ENCODE data around the gene MKRN2.
"Not testable (repeated sequence)": the region's sequence is repeated elsewhere in the genome, so short reads cannot be mapped to it uniquely, and the experiment has no call there.

MKRN2 gene

GRCh38 chr3:12591456-12591855, 34.6 kb downstream of the MKRN2 start:
- no peak for DNase-seq

DNA sequence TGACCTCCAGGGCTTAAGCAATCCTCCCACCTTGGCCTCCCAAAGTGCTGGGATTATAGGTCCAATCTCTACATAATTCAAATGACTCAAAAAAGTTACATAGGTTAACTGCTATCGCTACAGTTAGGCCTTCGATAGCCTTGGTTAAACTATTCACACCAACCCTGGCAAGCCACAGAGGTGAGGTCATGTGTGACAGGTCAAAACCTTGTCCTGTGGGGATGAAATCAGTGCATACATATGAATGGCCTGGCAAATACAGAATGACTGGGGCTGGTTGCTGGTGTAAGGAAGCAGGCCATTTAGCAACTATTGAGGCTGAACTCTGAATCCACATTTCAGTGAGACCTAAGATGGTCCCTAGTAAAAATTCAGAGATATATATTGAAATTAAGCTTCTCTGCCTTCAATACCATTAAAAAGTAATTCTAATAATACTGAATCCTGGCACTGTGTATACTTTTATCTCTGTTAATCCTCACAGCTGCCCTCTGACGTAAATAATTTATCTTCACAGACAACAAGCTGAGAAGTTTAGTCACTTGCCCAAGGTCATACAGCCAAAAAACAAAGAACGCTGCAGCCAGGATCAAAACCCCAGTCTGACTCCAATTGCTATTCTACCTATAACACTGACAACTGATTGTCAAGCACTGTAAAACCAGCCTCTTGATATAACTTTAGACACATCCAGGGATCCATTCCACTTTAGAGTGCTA, 35.3 kb downstream of the MKRN2 start:
- no peak for DNase-seq

GRCh38 chr3:12593473-12593872, 36.6 kb downstream of the MKRN2 start:
- DNase-seq: no peak

DNA sequence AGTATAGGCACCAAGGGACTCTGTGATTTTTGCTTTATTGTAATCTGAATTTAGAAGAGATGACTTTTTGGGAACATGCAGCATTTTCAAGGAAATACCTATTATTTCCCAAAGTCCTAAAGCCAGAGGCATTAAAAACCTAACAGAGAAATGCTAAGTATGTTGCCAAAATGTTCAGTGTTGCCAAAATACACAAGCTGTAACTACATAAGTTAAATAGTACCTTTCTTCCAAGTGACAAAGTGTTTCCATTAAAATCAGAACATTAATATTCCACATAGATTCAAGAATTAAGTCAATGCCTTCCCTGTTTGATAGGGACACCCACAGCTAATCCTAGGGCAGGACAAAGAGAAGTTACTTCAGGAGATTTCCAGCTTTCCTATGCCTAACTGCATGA, 42.0 kb downstream of the MKRN2 start:
- no peak for DNase-seq

- DNase-seq: no peak
Observed at GRCh38 chr3:12601072-12601471, 44.2 kb downstream of the MKRN2 start.

- no peak for DNase-seq
Observed at GRCh38 chr3:12603969-12604368, 47.1 kb downstream of the MKRN2 start.

DNA sequence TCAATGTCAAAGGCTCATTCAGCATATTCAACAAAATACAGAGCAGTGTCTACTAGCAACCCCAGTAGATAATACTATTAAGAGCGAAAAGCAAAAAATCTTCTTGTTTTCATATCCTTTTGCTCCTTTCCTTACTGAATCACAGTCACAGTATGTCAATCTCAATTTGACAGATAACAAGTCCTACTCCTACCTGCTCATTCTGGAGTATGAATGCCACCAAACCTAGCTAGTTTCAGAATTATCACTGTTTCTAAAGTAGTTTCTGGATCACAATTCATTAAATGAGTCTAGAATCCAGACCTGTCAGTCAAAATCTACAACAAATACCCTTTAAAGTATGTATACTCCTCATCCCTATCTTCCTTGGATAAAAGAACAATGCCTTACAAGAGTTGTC, 51.5 kb downstream of the MKRN2 start:
- DNase-seq: no peak

GRCh38 chr3:12611117-12611516, 54.2 kb downstream of the MKRN2 start:
- DNase-seq: no peak

DNA sequence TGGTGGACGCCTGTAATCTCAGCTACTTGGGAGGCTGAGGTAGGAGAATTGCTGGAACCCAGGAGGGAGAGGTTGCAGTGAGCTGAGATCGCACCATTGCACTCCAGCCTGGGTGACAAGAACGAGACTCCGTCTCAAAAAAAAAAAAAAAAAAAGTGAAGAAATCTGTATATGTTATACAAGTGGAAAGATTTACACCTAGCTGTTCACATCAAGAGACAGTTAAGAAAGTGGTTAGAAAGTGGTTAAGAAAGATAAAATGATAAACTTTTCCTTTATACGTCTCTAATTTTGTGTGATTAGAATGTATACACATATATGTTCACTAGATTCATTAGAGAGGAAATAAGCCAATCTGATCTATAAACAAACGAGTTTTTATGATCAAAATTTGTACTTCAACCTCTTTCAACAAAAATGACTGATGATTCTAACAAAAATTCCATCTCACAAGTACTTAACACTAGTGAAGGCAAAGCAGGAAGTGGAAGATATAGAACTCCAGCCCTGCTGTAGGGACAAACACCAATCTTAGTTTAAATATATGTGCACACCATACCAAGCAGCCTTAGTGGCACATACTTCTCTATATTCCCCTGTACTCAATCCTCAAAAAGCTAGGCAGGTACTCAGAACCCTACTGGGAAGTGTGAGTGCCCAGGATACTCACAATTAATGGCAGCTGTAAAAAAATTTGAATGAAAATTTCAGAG, 55.8 kb downstream of the MKRN2 start:
- no peak for DNase-seq

GRCh38 chr3:12613250-12613649, 56.4 kb downstream of the MKRN2 start:
- DNase-seq: no peak

- DNase-seq: no peak
Observed at GRCh38 chr3:12615266-12615665, 58.4 kb downstream of the MKRN2 start.

GRCh38 chr3:12618426-12618825, 61.5 kb downstream of the MKRN2 start:
- no peak for DNase-seq

DNA sequence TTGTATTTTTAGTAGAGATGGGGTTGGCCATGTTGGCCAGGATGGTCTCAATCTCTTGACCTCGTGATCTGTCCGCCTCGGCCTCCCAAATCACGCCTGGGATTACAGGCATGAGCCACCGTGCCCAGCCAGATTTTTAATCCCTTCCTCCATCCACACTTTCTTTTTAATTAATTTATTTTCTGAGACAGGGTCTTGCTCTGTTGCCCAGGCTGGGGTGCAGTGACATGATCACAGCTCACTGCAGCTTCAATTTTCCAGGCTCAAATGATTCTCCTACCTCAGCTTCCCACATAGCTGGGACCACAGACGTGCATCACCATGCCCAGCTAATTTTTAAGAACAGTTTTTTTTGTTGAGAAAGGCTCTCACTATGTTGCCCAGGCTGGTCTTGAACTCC, 63.4 kb downstream of the MKRN2 start:
- no peak for DNase-seq

- no peak for DNase-seq
Observed at GRCh38 chr3:12620729-12621128, 63.8 kb downstream of the MKRN2 start.

- no peak for DNase-seq
Observed at GRCh38 chr3:12622335-12622734, 65.4 kb downstream of the MKRN2 start.

DNA sequence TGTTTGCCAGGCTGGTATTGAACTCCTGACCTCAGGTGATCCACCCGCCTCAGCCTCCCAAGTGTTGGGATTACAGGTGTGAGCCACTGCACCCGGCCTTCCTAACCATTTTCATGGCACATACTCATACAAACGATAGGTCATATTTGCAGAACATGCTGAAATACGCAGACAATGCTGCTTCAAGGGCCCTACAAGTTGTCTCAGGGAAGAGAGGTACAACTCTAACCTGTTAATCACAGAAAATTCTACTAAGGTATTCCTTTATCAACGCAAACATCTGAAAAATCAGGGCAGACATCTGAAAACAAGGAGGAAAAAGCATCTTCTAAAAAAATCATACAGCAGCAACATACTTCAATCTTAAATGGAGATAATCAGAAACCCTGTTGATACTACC, 67.2 kb downstream of the MKRN2 start:
- no peak for DNase-seq

GRCh38 chr3:12624964-12625363, 68.1 kb downstream of the MKRN2 start:
- not testable (repeated sequence) for DNase-seq

DNA sequence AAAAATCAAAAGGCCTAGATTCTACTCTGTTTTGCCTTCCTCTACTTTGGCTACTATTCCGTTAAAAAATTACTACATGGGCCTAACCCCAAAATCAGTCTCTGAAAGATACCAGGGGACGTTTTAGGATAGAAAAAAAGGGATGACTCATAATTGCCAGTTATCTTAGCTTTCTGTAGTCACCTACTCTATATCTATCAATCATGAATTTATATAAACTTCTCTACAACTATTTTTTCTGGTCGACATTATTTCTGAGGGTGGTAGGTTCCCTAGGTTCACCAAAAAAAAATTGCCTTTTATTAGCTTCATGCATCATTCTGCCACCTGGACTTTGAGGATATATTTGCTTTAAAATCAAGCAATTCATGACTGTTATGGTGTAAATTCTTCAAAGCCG, 70.5 kb downstream of the MKRN2 start:
- DNase-seq: no peak

GRCh38 chr3:12628813-12629212, 71.9 kb downstream of the MKRN2 start:
- DNase-seq: no peak

DNA sequence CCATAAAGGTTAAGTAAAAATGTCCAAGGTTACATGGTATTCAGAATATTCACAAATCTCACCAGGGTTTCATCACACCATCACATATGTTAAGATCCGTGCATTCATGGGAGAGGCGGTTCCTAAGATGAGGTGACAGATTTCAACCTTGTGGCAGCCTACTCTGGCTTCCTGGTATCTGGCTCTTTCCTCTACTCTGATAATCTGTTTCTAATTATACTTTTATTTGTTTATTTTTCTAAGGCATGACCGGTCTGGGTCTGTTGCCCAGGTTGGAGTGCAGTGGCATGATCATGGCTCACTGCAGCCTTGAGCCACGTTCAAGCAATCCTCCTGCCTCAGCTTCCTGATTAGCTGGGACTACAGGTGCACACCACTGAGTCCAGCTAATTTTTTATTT, 72.7 kb downstream of the MKRN2 start:
- DNase-seq: no peak

- DNase-seq: no peak
Observed at GRCh38 chr3:12630292-12630691, 73.4 kb downstream of the MKRN2 start.

DNA sequence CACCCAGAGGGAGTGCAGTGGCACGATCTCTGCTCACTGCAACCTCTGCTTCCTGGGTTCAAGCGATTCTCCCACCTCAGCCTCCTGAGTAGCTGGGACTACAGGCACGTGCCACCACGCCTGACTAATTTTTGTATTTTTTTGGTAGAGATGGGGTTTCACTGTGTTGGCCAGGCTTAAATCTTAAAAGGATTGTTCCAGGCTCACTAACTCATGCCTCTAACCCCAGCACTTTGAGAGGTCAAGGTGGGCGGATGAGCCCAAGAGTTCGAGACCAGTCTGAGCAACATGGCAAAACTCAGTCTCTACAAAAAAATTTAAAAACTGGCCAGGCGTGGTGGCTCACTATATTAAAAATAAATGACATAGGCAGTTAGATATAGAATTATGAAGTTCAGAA, 74.0 kb downstream of the MKRN2 start:
- not testable (repeated sequence) for DNase-seq

- no peak for DNase-seq
Observed at GRCh38 chr3:12632523-12632922, 75.6 kb downstream of the MKRN2 start.

DNA sequence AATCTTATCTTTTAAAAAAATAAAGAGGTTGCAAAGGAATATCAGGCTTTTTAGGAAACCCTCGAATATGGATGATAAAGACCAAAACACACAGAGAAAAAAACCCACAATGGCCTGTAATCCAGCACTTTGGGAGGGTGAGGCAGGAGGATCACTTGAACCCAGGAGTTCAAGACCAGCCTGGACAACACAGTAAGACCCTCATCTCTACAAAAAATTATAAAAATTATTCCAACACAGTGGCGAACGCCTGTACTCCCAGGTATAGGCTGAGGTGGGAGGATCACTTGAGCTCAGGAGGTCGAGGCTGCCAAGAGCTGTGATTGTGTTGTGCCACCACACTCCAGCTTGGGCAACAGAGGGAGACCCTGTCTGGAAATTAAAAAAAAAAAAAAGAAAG, 76.2 kb downstream of the MKRN2 start:
- no peak for DNase-seq
